Naive B cell (primary cell): ENCODE results near the gene ZPR1. TPM values are rescaled to one million over a fixed set of nuclear protein-coding genes. Genes with fewer than 3 reads are reported as not detected.

Experiments used
- ATAC-seq, 2 donors: fragments of 150-1000 bp; cut with Tn5 transposase; 2 replicates each; pipeline ENCODE4 v1.10.0; 2021; ENCODE audit warnings: low read depth in 2 of 2, mild to moderate bottlenecking in 2 of 2, moderate library complexity in 2 of 2
- DNase-seq: peaks from one replicate; pipeline ENCODE4 v3.0.0; 2022
- H3K27ac Mint-ChIP-seq, 6 donors: one replicate each; pipeline ENCODE4 v1.8.0; 2020 to 2022; ENCODE audit warnings: mild to moderate bottlenecking in 6 of 6, mixed read lengths in 6 of 6, moderate library complexity in 5 of 6, inconsistent platforms in 2 of 6
- H3K27me3 Mint-ChIP-seq, 3 donors: one replicate each; pipeline ENCODE4 v1.8.0; 2021 to 2022; ENCODE audit warnings: mixed read lengths in 3 of 3, mild to moderate bottlenecking in 1 of 3
- H3K36me3 Mint-ChIP-seq, 2 donors: one replicate each; pipeline ENCODE4 v1.8.0; 2020 to 2022; ENCODE audit warnings: mixed read lengths in 2 of 2, inconsistent platforms in 1 of 2, mild to moderate bottlenecking in 1 of 2
- H3K4me1 Mint-ChIP-seq, 3 donors: one replicate each; pipeline ENCODE4 v1.8.0; 2020 to 2022; ENCODE audit warnings: mixed read lengths in 3 of 3, inconsistent platforms in 1 of 3, mild to moderate bottlenecking in 1 of 3, moderate library complexity in 1 of 3
- H3K4me3 Mint-ChIP-seq, 8 donors: one replicate each; pipeline ENCODE4 v1.8.0; 2020 to 2022; ENCODE audit warnings: mild to moderate bottlenecking in 8 of 8, mixed read lengths in 8 of 8, moderate library complexity in 8 of 8, inconsistent platforms in 2 of 8
- H3K9me3 Mint-ChIP-seq, 7 donors: one replicate each; pipeline ENCODE4 v1.8.0; 2020 to 2022; ENCODE audit warnings: mixed read lengths in 7 of 7, mild to moderate bottlenecking in 5 of 7, inconsistent platforms in 2 of 7, moderate library complexity in 1 of 7
- polyA plus RNA-seq, 6 donors: library from polyadenylated mRNA; unstranded; fragments of 300-500 nt; fragmentation: Illumina TruSeq; gene quantifications; one replicate each; pipeline ENCODE4 v1.2.3, GENCODE V29; 2021; ENCODE audit warnings: low read depth in 6 of 6

Gene ZPR1
- polyA plus RNA-seq, 6 donors from 2014 or later, result 36.9 to 51.1 (median 45.0) TPM

DNA sequence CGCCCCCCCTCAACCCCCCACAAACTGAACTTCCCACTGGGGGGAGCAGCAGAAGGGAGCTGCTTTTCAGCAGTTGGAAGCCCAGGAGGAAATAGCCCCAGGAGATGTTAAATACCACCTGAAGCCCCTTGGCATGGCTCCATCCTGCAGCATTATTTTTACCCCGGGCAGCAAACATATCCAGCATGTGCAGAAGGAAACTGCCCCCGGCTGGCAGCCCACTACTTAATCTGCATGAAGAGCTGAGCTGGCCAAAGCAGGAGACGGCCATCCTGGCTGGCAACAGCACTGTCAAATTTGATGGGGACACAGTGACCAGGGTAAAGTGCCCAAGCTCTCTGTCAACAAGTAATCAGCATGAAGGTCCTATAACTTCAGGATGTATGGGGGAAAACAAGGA lies 47.1 kb downstream of the ZPR1 start:
- DNase-seq (no peak), ATAC-seq (no peak)
- peak overlapping the region in 1 of 6 donors; percentile 59 for H3K27ac Mint-ChIP-seq
- H3K4me3 Mint-ChIP-seq, result no peak overlapping the region
- no peaks in the 10 kb centered on the region for H3K4me1 Mint-ChIP-seq
- H3K9me3 Mint-ChIP-seq, result no peaks in the 10 kb centered on the region
- H3K27me3 Mint-ChIP-seq, result no peaks in the 10 kb centered on the region
- H3K36me3 Mint-ChIP-seq, result no peaks in the 10 kb centered on the region

DNA sequence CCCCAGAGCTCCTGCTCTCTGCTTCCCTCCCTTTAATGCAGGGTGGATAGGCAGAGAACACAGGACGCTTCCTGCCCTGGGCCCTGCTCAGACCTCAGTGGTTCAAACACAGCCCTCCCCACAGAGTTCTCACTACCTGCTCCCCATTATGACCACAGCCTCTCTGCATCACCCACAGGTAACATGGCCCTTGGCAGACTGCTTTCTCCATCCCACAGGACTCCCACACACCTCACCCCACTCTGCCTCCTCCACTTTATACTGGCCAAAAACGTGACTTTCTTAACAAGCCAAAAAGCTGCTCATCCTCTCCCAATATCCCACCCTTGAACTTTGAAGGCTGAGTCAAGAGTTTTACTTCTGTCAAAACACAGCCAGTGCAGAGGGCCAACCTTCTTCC lies 48.8 kb downstream of the ZPR1 start:
- H3K36me3 Mint-ChIP-seq, result no peaks in the 10 kb centered on the region
- H3K27ac Mint-ChIP-seq, result peak overlapping the region in 2 of 6 donors; percentile 3 to 79
- H3K9me3 Mint-ChIP-seq, result no peaks in the 10 kb centered on the region
- DNase-seq (no peak), ATAC-seq (no peak)
- H3K4me3 Mint-ChIP-seq, result no peak overlapping the region
- H3K27me3 Mint-ChIP-seq, result no peaks in the 10 kb centered on the region
- H3K4me1 Mint-ChIP-seq, result peaks cover 2% of the 10 kb centered on the region in 3 donors

DNA sequence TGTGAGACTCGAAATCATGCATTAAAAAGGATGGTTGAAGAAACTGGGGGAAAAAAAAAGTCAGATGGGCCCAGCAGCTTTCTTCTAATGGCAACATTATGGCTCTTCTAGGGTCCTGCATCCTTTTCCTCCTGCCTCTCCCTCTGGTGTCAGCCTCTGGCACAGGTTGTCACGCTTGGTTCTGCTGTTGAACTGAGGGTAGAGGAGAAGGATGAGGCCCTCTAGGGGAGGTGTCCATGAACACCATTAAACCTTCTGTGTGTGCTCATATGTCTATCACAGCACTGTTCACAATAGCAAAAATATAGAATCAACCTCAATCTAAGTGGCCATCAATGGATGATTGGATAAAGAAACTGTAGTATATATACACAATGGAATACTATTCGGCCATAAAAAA lies 51.1 kb downstream of the ZPR1 start:
- no peaks in the 10 kb centered on the region for H3K9me3 Mint-ChIP-seq

DNA sequence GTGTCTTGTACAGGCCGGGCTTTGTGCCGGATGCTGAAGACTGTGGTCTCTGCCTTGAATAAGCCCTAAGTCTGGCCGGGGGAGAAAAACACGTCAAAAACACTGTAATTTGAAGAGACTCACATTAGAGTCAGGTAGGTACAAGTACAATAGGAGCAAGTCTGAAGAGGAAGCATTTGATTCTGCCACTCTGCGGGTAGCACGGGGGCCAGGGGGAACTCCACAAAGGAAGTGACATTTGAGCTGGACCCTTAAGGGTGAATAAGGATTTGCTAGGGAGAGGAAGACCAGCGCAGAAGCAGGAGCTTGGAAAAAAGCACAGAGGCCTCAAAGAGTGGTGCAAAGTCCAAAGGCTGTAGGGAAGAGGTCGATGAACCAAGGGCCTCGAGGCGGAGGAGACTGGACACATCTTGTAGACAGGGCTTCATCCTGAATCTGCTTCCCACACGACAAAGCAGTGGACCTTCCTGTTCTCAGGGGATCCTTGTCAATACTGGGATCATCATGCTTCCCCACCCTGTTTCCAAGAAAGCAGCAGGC lies 53.8 kb downstream of the ZPR1 start:
- ATAC-seq, result peak; percentile 34 to 45
- DNase-seq, result no peak
- Mint-ChIP-seq H3K27ac (peak overlapping the region in 2 of 6 donors; percentile 75 to 82), H3K4me1 (peaks cover 12 to 19% (median 16%) of the 10 kb centered on the region in 3 donors), H3K36me3 (no peaks in the 10 kb centered on the region), H3K4me3 (peak overlapping the region in 1 of 8 donors; percentile 18), H3K9me3 (no peaks in the 10 kb centered on the region), H3K27me3 (no peaks in the 10 kb centered on the region)

More for the DNA sequence above, 51.1 kb downstream of the ZPR1 start:
- Mint-ChIP-seq H3K27me3 (no peaks in the 10 kb centered on the region), H3K36me3 (no peaks in the 10 kb centered on the region), H3K4me3 (no peak overlapping the region), H3K27ac (no peak overlapping the region), H3K4me1 (peaks cover 12 to 19% (median 16%) of the 10 kb centered on the region in 3 donors)
- DNase-seq (no peak), ATAC-seq (no peak)

GRCh38 chr11:116733043-116733755 lies 54.6 kb downstream of the ZPR1 start:
- Mint-ChIP-seq H3K27me3 (peaks cover 2 to 5% (median 4%) of the 10 kb centered on the region in 3 donors), H3K9me3 (no peaks in the 10 kb centered on the region), H3K4me1 (peaks cover 12 to 19% (median 16%) of the 10 kb centered on the region in 3 donors), H3K4me3 (peak overlapping the region in 2 of 8 donors; percentile 7 to 25), H3K27ac (peak overlapping the region in 2 of 6 donors; percentile 84 to 92), H3K36me3 (no peaks in the 10 kb centered on the region)
- ATAC-seq, result peak in 1 of 2 donors; percentile 16
- DNase-seq, result no peak

- Mint-ChIP-seq H3K4me3 (peak overlapping the region in 2 of 8 donors; percentile 7 to 25), H3K4me1 (peaks cover 12 to 19% (median 16%) of the 10 kb centered on the region in 3 donors), H3K9me3 (no peaks in the 10 kb centered on the region), H3K27me3 (peaks cover 5 to 9% (median 8%) of the 10 kb centered on the region in 3 donors), H3K27ac (peak overlapping the region in 3 of 6 donors; percentile 18 to 92 (median 84)), H3K36me3 (no peaks in the 10 kb centered on the region)
- peak; percentile 39 for DNase-seq
- ATAC-seq, result peak; percentile 50 to 65
These were observed 55.4 kb downstream of the ZPR1 start for GRCh38 chr11:116732271-116733042.

DNA sequence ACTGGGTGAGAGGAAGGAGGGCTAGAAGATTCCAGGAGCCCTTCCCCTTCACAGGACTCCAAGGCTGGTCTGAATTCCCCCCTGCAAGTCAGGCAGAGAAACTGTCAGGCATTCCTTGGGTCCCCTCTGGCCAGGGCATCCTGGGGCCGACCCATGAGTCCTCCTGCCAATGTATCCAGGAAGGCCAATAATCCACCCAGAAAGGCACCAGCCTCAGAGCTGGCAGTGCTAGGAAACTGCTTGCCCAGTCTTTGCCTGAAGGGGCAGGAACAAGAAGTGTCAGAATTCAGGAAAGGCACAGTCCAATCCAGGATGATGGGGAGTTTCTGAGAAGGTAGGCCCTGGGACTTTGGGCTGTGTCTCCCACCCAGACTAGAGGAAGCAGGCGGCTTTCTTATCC lies 56.0 kb downstream of the ZPR1 start:
- Mint-ChIP-seq H3K4me3 (no peak overlapping the region), H3K4me1 (peaks cover 12 to 19% (median 16%) of the 10 kb centered on the region in 3 donors), H3K9me3 (no peaks in the 10 kb centered on the region), H3K27me3 (peaks cover 5 to 12% (median 10%) of the 10 kb centered on the region in 3 donors), H3K27ac (no peak overlapping the region), H3K36me3 (no peaks in the 10 kb centered on the region)
- ATAC-seq, result no peak
- no peak for DNase-seq

- H3K36me3 Mint-ChIP-seq, result no peaks in the 10 kb centered on the region
- no peaks in the 10 kb centered on the region for H3K9me3 Mint-ChIP-seq
- DNase-seq (no peak), ATAC-seq (no peak)
- peaks cover 12 to 19% (median 16%) of the 10 kb centered on the region in 3 donors for H3K4me1 Mint-ChIP-seq
- peaks cover 5 to 18% (median 16%) of the 10 kb centered on the region in 3 donors for H3K27me3 Mint-ChIP-seq
- no peak overlapping the region for H3K4me3 Mint-ChIP-seq
- peak overlapping the region in 1 of 6 donors; percentile 38 for H3K27ac Mint-ChIP-seq
These were observed 56.6 kb downstream of the ZPR1 start for GRCh38 chr11:116731097-116731761.

DNA sequence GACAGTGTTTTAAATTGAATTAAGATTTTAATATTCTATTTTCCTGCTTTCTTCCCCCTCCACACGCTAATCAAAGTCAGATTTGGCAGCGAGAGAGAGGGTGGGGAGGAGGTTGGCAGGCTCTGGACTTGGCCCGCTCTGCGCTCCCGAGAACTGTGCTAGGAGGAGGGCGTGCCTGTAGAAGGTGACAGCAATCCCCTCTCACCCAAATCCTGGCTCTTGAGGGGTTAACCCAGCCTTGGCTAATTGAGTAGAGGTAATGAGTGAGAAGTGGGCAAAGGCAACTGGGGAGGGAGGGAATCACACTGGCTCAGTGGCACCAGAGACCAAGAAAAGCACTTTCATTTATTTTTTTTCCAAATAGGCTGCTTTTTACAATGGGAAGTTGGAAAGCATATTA lies 57.2 kb downstream of the ZPR1 start:
- no peaks in the 10 kb centered on the region for H3K9me3 Mint-ChIP-seq
- DNase-seq (no peak), ATAC-seq (no peak)
- H3K4me3 Mint-ChIP-seq, result no peak overlapping the region
- H3K27me3 Mint-ChIP-seq, result peaks cover 5 to 23% (median 16%) of the 10 kb centered on the region in 3 donors
- H3K36me3 Mint-ChIP-seq, result no peaks in the 10 kb centered on the region
- H3K4me1 Mint-ChIP-seq, result peaks cover 12 to 19% (median 16%) of the 10 kb centered on the region in 3 donors
- H3K27ac Mint-ChIP-seq, result peak overlapping the region in 1 of 6 donors; percentile 38

- Mint-ChIP-seq H3K27me3 (peaks cover 5 to 24% (median 16%) of the 10 kb centered on the region in 3 donors), H3K4me3 (no peak overlapping the region), H3K27ac (no peak overlapping the region), H3K4me1 (peaks cover 12 to 19% (median 16%) of the 10 kb centered on the region in 3 donors), H3K9me3 (no peaks in the 10 kb centered on the region), H3K36me3 (no peaks in the 10 kb centered on the region)
- no peak for ATAC-seq
- DNase-seq, result no peak
These were observed 57.6 kb downstream of the ZPR1 start for GRCh38 chr11:116730241-116730561.

GRCh38 chr11:116729501-116730240 lies 58.2 kb downstream of the ZPR1 start:
- no peaks in the 10 kb centered on the region for H3K36me3 Mint-ChIP-seq
- H3K4me3 Mint-ChIP-seq, result no peak overlapping the region
- ATAC-seq (no peak), DNase-seq (no peak)
- peaks cover 12 to 19% (median 16%) of the 10 kb centered on the region in 3 donors for H3K4me1 Mint-ChIP-seq
- H3K9me3 Mint-ChIP-seq, result no peaks in the 10 kb centered on the region
- peak overlapping the region in 1 of 6 donors; percentile 67 for H3K27ac Mint-ChIP-seq
- peaks cover 5 to 28% (median 21%) of the 10 kb centered on the region in 3 donors for H3K27me3 Mint-ChIP-seq

- Mint-ChIP-seq H3K9me3 (no peaks in the 10 kb centered on the region), H3K27me3 (peaks cover 8 to 34% (median 27%) of the 10 kb centered on the region in 3 donors), H3K36me3 (no peaks in the 10 kb centered on the region), H3K27ac (peak overlapping the region in 2 of 6 donors; percentile 14 to 28), H3K4me1 (peaks cover 3 to 8% (median 7%) of the 10 kb centered on the region in 3 donors), H3K4me3 (no peak overlapping the region)
- DNase-seq (no peak), ATAC-seq (no peak)
These were observed 59.8 kb downstream of the ZPR1 start for GRCh38 chr11:116727990-116728389.
